GM19099 (cell line): ENCODE results near the gene HEG1.

Source experiments
- POLR2A ChIP-seq: IDR thresholded peaks from 3 replicates; pipeline ENCODE4 v1.6.1; 2011; ENCODE audit warnings: low read depth; ENCODE audit not compliant: insufficient read length; ENCODE audit errors: extremely low read depth

HEG1 gene

DNA sequence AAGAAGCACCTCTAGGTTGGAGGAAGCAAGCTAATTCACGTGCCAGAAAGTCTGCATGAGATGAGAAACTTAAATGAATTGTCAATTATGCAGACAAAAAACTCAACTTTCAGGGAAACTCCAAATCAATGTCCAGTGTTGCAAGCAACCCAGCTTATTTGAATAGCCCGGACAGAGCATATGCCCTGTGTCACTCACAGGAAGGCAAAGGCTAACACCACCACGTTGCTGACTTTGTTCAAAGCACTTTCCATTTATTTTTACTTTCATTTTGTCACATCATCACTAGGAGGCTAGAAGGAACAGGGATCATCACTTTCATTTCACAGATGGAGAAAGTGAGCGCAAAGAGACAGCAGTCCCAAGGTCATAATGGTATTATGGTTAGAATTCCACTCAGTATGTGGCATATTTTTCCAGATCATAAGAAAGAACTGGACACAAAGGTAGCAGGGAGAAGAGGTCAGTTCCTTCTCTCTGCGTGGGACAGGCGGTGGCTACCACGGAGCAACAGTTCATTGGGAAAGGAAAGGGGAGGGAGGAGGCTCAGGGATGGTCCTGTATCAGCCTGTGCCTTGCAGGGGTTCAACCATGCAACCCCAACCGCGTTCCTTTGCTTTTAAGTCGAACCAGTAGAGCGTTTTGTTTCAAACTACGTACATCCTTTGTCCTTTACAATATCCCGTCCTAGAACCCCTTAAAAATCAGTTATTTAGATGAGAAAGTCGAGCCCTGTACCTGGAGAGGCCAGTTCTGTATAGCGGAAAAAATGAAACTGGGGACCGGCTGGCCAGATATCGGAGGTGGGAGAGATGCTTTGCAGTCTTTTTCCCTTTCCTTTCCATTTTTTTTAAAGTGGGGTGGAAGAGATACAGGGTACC lies 1.1 kb downstream of the HEG1 start:
- TF ChIP-seq POLR2A = peak; percentile 53

DNA sequence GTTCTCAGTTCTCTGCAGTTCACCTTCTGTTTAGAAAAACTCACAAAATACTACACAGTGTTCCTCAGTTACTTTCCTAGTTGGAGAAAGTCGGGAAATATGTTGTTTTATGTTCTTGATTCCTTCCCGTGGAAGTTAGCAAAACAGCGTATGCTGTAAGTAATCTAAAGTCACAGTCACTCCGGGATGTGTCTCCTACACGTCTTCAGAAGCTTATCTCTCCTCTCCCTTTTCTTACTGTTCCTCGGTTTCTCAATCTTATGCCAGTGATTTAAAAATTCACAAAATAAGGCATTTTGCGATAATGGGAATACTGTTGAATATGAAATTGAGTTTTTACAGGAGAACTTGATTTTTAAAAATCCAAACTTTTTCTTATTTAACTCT lies 1.7 kb downstream of the HEG1 start:
- no peak for TF ChIP-seq POLR2A

- TF ChIP-seq POLR2A = no peak
Measured at GRCh38 chr3:125053304-125053699, 2.5 kb downstream of the HEG1 start.

DNA sequence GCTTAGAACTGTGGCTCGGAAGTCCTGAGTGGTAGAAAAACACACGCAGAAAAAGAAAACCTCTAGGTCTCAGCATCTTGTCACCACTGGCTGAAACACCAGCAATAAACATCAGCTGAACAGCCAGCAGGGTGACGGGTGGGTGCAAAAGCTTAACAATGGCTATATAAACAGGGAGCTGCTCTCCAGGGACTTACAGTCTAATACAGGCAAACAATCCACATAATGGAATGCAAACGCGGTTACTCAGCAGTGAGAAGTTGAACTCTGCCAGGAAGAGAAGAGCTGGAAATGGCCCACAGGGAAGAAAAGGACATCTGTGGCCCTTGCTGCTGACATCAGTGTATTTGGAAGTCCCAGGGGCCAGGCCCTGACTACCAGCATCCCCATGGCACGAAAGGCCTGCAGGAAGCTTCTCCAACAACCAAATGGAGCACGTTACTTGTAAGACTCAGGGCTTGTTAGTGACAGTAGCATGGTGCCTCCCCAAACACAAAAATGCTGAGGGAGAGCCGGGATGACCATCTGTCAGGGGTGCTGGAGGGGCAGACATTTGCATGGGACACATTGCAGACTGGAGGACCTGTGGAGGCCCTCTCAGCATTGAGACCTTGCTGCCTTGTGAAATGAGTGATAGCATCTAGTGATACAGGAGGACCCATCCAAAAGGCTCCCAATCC lies 3.0 kb downstream of the HEG1 start:
- TF ChIP-seq POLR2A = no peak

GRCh38 chr3:125051715-125052581 lies 3.8 kb downstream of the HEG1 start:
- TF ChIP-seq POLR2A = no peak

DNA sequence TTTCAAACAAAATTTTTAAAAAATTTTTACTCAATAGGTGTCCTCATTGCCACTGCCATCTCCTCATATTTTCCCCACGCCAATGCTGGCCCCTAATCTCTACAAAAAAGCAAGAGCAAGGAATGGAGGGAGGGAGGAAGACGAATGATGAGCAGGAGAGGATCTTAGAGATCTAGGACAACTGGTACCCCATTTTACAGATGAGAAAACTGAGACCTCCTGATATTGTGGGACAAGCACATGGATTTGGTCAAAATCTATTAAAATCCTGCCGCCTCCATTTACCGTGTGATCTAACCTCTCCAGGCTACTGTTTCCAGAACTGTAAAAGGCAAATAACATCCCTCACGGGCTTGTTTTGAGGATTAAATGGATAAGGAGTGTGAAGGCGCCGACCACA lies 4.6 kb downstream of the HEG1 start:
- no peak for TF ChIP-seq POLR2A

- no peak for TF ChIP-seq POLR2A
Measured at GRCh38 chr3:125050488-125051090, 5.2 kb downstream of the HEG1 start.

GRCh38 chr3:125048282-125048681 lies 7.5 kb downstream of the HEG1 start:
- TF ChIP-seq POLR2A = no peak

DNA sequence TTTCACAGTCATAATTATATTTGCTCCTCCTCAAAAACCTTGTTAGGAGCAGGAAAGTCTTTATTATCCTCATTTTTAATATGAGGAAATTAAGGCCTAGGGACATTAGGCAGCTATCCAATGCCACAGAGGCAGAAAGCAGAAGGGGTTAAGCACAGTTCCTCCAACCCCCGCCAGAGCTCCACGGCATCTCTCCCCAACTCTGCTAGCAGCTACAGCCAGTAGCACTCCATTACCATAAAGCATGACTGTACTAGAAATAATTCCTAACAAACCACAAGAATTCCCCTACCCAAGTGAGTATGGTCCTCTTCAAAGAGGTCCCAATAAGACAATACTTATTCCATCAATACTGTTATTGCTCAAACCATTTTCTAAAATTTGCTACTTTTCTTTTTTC lies 9.8 kb downstream of the HEG1 start:
- no peak for TF ChIP-seq POLR2A

DNA sequence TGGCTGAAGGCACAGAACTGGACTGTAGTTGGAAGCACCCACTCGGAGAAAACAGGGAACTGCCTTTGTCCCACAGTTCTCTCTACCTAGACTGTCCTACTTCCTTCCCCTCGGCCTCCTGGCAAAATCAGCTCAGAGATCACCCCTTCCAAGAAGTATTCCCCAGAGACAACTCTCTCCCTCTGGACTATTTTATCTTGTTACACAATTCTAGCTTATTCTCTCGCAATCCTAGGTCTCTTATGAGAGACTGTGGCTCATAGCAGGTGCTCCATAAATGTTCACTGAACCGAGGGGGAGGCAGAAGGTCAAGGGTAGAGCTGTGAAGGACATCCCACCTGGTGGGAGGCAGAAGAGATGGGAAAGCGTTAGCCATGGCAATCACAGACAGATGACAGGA lies 10.6 kb downstream of the HEG1 start:
- TF ChIP-seq POLR2A = no peak

GRCh38 chr3:125043599-125044151 lies 12.1 kb downstream of the HEG1 start:
- TF ChIP-seq POLR2A = no peak

GRCh38 chr3:125042725-125043406 lies 12.9 kb downstream of the HEG1 start:
- no peak for TF ChIP-seq POLR2A

DNA sequence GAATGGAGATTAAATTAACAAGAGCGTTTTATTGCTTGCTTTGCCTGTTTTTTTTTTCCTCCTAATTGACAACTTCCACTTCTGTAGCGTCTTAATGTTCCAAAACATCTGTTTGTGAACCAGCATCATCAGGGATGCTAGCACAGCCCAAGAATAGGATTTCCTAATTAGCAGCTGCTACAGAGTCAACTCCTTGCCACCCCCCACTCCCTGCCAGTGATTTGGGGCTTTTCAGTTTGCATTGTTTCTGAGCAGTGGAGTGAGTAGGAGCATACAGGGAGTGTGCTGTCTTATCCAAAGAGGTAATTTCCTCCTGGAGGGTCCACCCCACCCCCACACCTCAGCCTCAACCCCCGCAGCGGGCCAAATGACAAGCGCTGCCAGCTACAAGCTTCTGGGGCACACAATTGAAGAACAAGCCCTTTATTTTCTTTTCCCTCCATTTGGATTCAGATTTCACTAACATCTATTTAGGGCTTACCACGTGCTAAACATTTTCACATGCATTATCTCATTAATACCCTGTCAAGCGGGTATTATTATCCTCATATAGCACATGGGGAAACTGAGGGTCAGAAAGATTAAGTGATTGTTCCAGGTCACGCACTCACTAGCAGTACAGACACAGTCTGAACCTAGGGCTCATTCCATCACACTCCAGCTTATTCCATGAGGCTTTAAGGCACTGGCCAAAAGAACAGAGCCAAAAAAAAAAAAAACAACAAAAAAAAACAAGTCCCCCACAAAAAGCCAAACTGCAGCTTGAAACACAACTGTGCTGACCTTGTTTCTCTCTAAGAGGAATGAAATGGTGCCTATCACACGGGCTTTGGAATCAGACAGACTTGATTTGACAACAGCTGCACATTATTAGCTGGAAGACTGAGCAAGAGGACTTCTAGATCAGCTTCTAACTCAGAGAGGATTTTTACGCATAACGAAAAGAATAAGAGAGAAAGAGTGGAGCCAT lies 16.4 kb downstream of the HEG1 start:
- no peak for TF ChIP-seq POLR2A
